Skeletal muscle tissue (tissue), 4 donors: Measurements from ENCODE around the gene SRL. TPM values are rescaled to one million over a fixed set of nuclear protein-coding genes. Genes with fewer than 3 reads are reported as not detected.
A peak's percentile ranks its signal among the peaks of the same experiment; 100 is the strongest.

Source experiments
- H3K27ac ChIP-seq: one replicate; pipeline ENCODE4 v1.7.0; 2013; ENCODE audit warnings: mild to moderate bottlenecking, low read depth, low read length, inconsistent platforms
- H3K27me3 ChIP-seq, 3 donors: one replicate each; pipeline ENCODE4 v1.7.0; 2013; ENCODE audit warnings: low read length in 3 of 3; ENCODE audit not compliant: control insufficient read depth in 3 of 3, insufficient read depth in 3 of 3
- H3K36me3 ChIP-seq, 3 donors: one replicate each; pipeline ENCODE4 v1.7.0; 2013; ENCODE audit warnings: low read length in 3 of 3; ENCODE audit not compliant: control insufficient read depth in 3 of 3, insufficient read depth in 3 of 3
- H3K4me1 ChIP-seq, 3 donors: one replicate each; pipeline ENCODE4 v1.7.0; 2013; ENCODE audit warnings: low read length in 3 of 3, mild to moderate bottlenecking in 3 of 3; ENCODE audit not compliant: control insufficient read depth in 3 of 3, insufficient read depth in 3 of 3
- H3K4me3 ChIP-seq, 3 donors: one replicate each; pipeline ENCODE4 v1.7.0; 2013; ENCODE audit warnings: low read length in 3 of 3
- H3K9ac ChIP-seq, 3 donors: one replicate each; pipeline ENCODE4 v1.7.0; 2013; ENCODE audit warnings: low read length in 3 of 3, mild to moderate bottlenecking in 3 of 3, moderate library complexity in 2 of 3, low read depth in 1 of 3
- H3K9me3 ChIP-seq, 3 donors: one replicate each; pipeline ENCODE4 v1.7.0; 2013; ENCODE audit warnings: low read length in 3 of 3; ENCODE audit not compliant: control insufficient read depth in 3 of 3
- total RNA-seq: library from RNA; depleted of rRNA; stranded (reverse); fragments of >200 nt; gene quantifications from one replicate; pipeline ENCODE4 v1.2.3, GENCODE V29; 2014
- donor health status: Osteomylitis.

Gene SRL
- total RNA-seq, 1 donor from 2014 or later, result 230 TPM

DNA sequence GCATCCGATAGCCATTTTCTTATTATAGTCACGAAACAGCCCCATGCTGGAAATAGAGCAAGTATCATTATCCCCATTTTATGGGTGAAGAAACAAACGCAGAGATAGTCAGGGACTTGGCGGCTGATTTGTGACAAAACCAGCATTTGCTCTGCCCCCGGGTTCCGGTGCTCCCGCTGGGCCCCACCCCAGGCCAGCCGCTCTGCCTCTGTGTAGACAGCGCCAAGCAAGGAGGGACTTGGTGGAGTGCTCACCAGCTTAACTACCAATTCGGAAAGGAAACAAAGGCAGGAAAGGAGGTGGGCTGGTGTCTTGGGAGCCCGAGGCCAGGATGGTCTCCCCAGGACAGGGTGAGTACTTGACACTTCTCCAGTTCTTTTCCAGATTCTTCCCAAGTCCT, 10.0 kb downstream of the SRL start:
- peaks cover 8 to 16% (median 13%) of the 10 kb centered on the region in 3 donors for H3K36me3 ChIP-seq
- peak overlapping the region; percentile 38 to 54 (median 45) for H3K4me3 ChIP-seq
- H3K9me3 ChIP-seq, result no peaks in the 10 kb centered on the region
- H3K27me3 ChIP-seq, result no peaks in the 10 kb centered on the region
- H3K4me1 ChIP-seq, result peaks cover 51 to 78% (median 72%) of the 10 kb centered on the region in 3 donors
- H3K27ac ChIP-seq, result peak overlapping the region; percentile 65
- peak overlapping the region; percentile 51 to 80 (median 54) for H3K9ac ChIP-seq

- Histone ChIP-seq H3K4me3 (no peak overlapping the region), H3K9me3 (no peaks in the 10 kb centered on the region), H3K9ac (peak overlapping the region; percentile 51 to 80 (median 54)), H3K36me3 (peaks cover 10 to 20% (median 14%) of the 10 kb centered on the region in 3 donors), H3K27ac (peak overlapping the region; percentile 65), H3K27me3 (no peaks in the 10 kb centered on the region), H3K4me1 (peaks cover 49 to 78% (median 69%) of the 10 kb centered on the region in 3 donors)
Observed at GRCh38 chr16:4231367-4231766, 10.5 kb downstream of the SRL start.

DNA sequence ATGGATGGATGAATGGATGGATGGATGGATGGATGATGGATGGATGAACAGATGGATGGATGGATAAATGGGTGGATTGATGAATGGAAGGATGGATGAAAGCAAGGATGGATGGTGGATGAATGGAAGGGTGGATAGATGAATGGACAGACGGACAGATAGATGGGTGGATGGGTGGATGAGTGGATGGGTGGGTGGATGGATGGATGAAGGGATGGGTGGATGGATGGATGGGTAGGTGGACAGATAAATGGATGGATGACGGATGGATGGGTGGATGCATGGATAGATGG, 14.9 kb downstream of the SRL start:
- Histone ChIP-seq H3K27ac (no peak overlapping the region), H3K36me3 (peaks cover 16 to 21% (median 20%) of the 10 kb centered on the region in 3 donors), H3K9me3 (no peaks in the 10 kb centered on the region), H3K27me3 (no peaks in the 10 kb centered on the region), H3K9ac (no peak overlapping the region), H3K4me3 (no peak overlapping the region), H3K4me1 (peaks cover 29 to 69% (median 54%) of the 10 kb centered on the region in 3 donors)

DNA sequence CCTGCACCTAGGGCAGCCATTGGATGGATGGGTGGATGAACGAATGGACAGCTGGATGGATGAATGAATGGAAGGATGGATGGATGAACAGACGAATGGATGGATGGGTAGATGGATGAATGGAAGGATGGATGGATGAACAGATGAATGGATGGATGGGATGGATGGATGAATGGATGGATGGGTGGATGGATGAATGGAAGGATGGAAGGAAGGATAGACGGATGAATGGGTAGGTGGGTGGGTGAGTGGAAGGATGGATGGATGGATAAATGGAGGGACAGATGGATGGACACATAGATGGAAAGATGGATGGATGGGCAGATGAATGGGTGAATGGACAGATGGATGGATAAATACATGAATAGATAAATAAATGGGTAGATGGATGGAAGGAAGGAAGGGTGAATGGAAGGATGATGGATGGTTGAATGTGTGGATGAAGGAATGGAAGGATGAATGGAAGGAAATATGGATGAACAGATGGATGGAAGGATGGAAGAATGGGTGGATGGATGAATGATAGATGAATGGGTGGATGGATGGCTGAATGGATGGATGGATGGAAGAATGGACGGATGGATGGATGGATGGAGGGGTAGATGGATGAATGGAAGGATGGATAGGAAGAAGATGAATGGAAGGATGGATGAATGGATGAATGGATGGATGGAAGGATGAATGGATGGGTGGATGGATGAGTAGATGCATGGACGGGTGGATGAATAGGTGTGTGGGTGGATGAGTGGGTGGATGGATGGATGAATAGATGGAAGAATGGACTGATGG, 15.4 kb downstream of the SRL start:
- H3K36me3 ChIP-seq, result peaks cover 22 to 25% (median 25%) of the 10 kb centered on the region in 3 donors
- no peak overlapping the region for H3K4me3 ChIP-seq
- no peaks in the 10 kb centered on the region for H3K9me3 ChIP-seq
- no peak overlapping the region for H3K9ac ChIP-seq
- peaks cover 29 to 69% (median 55%) of the 10 kb centered on the region in 3 donors for H3K4me1 ChIP-seq
- H3K27ac ChIP-seq, result no peak overlapping the region
- no peaks in the 10 kb centered on the region for H3K27me3 ChIP-seq

DNA sequence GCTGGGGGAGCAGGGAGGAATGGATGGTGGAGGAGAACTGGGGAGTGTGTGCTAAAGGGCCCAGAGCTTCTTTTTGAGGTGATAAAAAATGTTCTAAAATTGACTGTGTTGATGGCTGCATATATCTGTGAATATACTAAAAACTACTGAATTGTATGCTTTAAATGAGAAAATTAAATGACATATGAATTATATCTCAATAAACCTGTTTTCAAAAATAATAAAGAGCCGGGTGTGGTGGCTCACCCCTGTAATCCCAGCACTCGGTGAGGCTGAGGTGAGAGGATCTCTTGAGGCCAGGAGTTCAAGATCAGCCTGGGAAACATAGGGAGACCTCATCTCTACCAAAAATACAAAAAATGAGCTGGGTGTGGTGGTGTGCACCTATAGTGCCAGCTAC, 16.8 kb downstream of the SRL start:
- H3K27ac ChIP-seq, result no peak overlapping the region

GRCh38 chr16:4220358-4220757, 21.5 kb downstream of the SRL start:
- H3K4me3 ChIP-seq, result no peak overlapping the region
- H3K27ac ChIP-seq, result peak overlapping the region; percentile 16
- H3K27me3 ChIP-seq, result no peaks in the 10 kb centered on the region
- H3K4me1 ChIP-seq, result peaks cover 68 to 85% (median 84%) of the 10 kb centered on the region in 3 donors
- H3K36me3 ChIP-seq, result peaks cover 5 to 24% (median 20%) of the 10 kb centered on the region in 3 donors
- H3K9ac ChIP-seq, result peak overlapping the region in 1 of 3 donors; percentile 16
- no peaks in the 10 kb centered on the region for H3K9me3 ChIP-seq

More for the DNA sequence above, 16.8 kb downstream of the SRL start:
- Histone ChIP-seq H3K36me3 (peaks cover 25 to 28% (median 26%) of the 10 kb centered on the region in 3 donors), H3K4me3 (no peak overlapping the region), H3K9ac (no peak overlapping the region), H3K9me3 (no peaks in the 10 kb centered on the region), H3K27me3 (no peaks in the 10 kb centered on the region), H3K4me1 (peaks cover 32 to 70% (median 55%) of the 10 kb centered on the region in 3 donors)

DNA sequence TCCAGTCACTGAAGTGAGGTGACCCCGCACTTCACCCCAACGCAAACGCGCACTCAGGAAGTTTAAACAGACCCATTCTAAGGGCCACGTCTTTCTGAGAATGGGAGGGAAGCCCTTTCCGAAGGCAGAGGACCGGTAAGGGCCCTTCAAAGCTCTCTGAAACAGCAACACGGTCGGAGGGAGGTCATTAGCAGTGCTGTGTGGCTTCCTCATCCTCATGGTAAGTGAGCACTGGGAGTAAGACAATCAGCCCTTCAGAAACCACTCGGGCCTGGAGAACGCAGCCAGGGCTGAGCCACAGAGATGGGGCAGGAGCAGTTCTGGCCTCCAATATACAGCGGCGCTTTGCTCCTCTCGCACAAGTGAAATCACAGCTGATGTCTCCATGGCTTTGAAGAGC, 23.7 kb downstream of the SRL start:
- peaks cover 81 to 91% (median 89%) of the 10 kb centered on the region in 3 donors for H3K4me1 ChIP-seq

GRCh38 chr16:4217204-4218131, 24.4 kb downstream of the SRL start:
- Histone ChIP-seq H3K36me3 (peaks cover 5 to 20% (median 13%) of the 10 kb centered on the region in 3 donors), H3K9ac (peak overlapping the region; percentile 63 to 81 (median 76)), H3K4me3 (peak overlapping the region; percentile 49 to 58 (median 54)), H3K27ac (peak overlapping the region; percentile 82), H3K9me3 (no peaks in the 10 kb centered on the region), H3K4me1 (peaks cover 85 to 96% (median 95%) of the 10 kb centered on the region in 3 donors), H3K27me3 (no peaks in the 10 kb centered on the region)

More for the DNA sequence above, 23.7 kb downstream of the SRL start:
- Histone ChIP-seq H3K36me3 (peaks cover 5 to 20% (median 13%) of the 10 kb centered on the region in 3 donors), H3K27me3 (no peaks in the 10 kb centered on the region), H3K27ac (peak overlapping the region; percentile 82), H3K4me3 (peak overlapping the region; percentile 49 to 58 (median 54)), H3K9me3 (no peaks in the 10 kb centered on the region), H3K9ac (peak overlapping the region; percentile 63 to 81 (median 76))

- peaks cover 86 to 96% (median 96%) of the 10 kb centered on the region in 3 donors for H3K4me1 ChIP-seq
Observed at GRCh38 chr16:4216596-4216995, 25.3 kb downstream of the SRL start.

More at GRCh38 chr16:4216596-4216995, 25.3 kb downstream of the SRL start:
- Histone ChIP-seq H3K27ac (peak overlapping the region; percentile 82), H3K9me3 (no peaks in the 10 kb centered on the region), H3K27me3 (no peaks in the 10 kb centered on the region), H3K36me3 (peaks cover 5 to 14% (median 10%) of the 10 kb centered on the region in 3 donors), H3K9ac (peak overlapping the region; percentile 51 to 81 (median 57)), H3K4me3 (peak overlapping the region in 1 of 3 donors; percentile 35)
